MM.1S (cell line): ENCODE results near the gene IGF2.

Experiments used
- EZH2 ChIP-seq: fragments of 300-600 bp; sonication (generic); optimal IDR thresholded peaks from 2 replicates; pipeline ENCODE3; 2017; ENCODE audit warnings: low read depth, mild to moderate bottlenecking, antibody characterized with exemption, low read length, mixed read lengths
- TF ChIP-seq, protein P1 (sequence below): fragments of 300-600 bp; sonication (generic); IDR thresholded peaks from 2 replicates; pipeline ENCODE4 v1.5.1; 2016; ENCODE audit warnings: antibody characterized with exemption, low read length, mixed read lengths

DNA sequence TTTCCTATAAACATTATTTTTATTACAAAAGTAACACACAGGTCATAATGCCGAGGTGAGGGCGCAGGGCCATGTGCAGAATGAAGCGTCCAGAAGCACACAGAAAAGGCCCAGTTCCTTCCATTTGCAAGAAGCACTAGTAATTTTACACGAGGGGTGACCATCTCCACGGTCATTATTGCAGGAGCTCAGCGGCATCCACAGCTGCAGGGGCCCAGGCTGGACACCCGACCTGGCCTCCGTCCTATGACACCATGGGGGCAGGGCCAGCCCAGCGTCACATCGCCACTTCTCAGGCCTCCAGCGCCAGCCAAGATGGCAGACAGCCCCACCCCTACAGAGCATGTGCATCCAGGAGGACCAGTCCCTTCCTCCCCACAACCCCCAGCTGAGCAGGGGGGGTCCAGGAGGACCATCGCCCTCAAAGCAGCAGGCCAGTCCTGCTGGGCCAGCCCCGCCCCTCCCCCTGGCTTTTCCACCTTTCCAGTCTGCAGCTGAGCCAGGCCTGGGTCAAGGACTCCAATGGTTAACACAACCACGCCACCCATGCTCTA, 3.5 kb downstream of the IGF2 start:
- TF ChIP-seq, protein P1, sequence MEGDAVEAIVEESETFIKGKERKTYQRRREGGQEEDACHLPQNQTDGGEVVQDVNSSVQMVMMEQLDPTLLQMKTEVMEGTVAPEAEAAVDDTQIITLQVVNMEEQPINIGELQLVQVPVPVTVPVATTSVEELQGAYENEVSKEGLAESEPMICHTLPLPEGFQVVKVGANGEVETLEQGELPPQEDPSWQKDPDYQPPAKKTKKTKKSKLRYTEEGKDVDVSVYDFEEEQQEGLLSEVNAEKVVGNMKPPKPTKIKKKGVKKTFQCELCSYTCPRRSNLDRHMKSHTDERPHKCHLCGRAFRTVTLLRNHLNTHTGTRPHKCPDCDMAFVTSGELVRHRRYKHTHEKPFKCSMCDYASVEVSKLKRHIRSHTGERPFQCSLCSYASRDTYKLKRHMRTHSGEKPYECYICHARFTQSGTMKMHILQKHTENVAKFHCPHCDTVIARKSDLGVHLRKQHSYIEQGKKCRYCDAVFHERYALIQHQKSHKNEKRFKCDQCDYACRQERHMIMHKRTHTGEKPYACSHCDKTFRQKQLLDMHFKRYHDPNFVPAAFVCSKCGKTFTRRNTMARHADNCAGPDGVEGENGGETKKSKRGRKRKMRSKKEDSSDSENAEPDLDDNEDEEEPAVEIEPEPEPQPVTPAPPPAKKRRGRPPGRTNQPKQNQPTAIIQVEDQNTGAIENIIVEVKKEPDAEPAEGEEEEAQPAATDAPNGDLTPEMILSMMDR = no peak
- no peak for TF ChIP-seq EZH2
